ENCODE measurements around the gene FDXACB1. TPM values are rescaled to one million over a fixed set of nuclear protein-coding genes. Genes with fewer than 3 reads are reported as not detected.

The FDXACB1 gene
- total and polyA plus RNA-seq, 9 of the 15 experiments (the other 6 are each of a cell fraction or from before 2014, with no cell fraction given), result 3.2 to 7.5 (median 5.3) TPM

DNA sequence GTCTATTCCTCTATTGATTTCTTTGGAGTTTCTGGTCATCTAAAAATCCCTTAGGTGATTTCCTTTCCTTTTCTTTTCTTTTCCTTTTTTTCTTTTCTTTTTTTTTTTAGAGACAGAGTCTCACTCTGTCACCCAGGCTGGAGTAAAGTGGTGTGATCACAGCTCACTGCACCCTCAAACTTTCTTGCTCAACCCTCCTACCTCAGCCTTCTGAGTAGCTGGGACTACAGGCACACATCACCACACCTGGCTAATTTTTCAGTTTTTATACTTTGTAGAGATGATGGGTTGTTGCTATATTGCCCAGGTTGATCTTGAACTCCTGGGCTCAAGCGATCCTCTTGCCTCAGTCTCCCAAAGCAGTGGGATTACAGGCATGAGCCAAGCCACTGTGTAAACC lies 37.8 kb upstream of the FDXACB1 start:
- Histone ChIP-seq H3K79me2 (ENCODE audit: control insufficient read depth, insufficient read depth, low read length) (no peaks in the 10 kb centered on the region), H3K27ac (ENCODE audit: extremely low read depth, low read depth, low read length) (no peak overlapping the region), H3K4me3 (no peak overlapping the region), H3K9me1 (ENCODE audit: control insufficient read depth, insufficient read depth, low read length) (peaks cover 3% of the 10 kb centered on the region), H3K9ac (ENCODE audit: insufficient read depth in 1 of 2, low read depth in 2 of 2, low read length in 2 of 2) (no peak overlapping the region), H3K36me3 (ENCODE audit: control insufficient read depth, insufficient read depth, low read length) (no peaks in the 10 kb centered on the region), H3K27me3 (ENCODE audit: control insufficient read depth in 2 of 2, insufficient read depth in 2 of 2, low read length in 2 of 2) (no peaks in the 10 kb centered on the region), H2AFZ (ENCODE audit: low read depth, low read length) (no peak overlapping the region), H4K20me1 (replicated peaks; ENCODE audit: control insufficient read depth, insufficient read depth, low read length) (no peaks in the 10 kb centered on the region), H3K4me2 (ENCODE audit: insufficient read depth, low read length) (no peak overlapping the region), H3K9me3 (replicated peaks; ENCODE audit: control insufficient read depth, insufficient read depth, low read depth, low read length) (no peaks in the 10 kb centered on the region), H3K4me1 (replicated peaks in 1 of 2; ENCODE audit: control insufficient read depth in 2 of 2, insufficient read depth in 2 of 2, low read length in 2 of 2) (peaks cover 6 to 29% of the 10 kb centered on the region in 2 experiments; a peak in 4 of 5 replicates)
- FAIRE-seq (no peak), DNase-seq (ENCODE audit: extremely low read depth in 1 of 4, low spot score in 3 of 4) (no peak), ATAC-seq (no peak)
- CTCF ChIA-PET (ENCODE audit: low intra/inter-chr PET ratio), result no interaction called here
- BruUV-seq (replicated peaks), result no TSS peak
- intact Hi-C loops (cut with micrococcal nuclease), result no loop called here
- WGBS (ENCODE audit: insufficient coverage, low coverage, missing lambda C conversion rate), result 18% methylated on average over 1 of the region's 1 CpG
- in situ Hi-C loops (cut with MboI), result no loop called here
- POLR2A ChIA-PET, result interaction anchor here (1.1 kb wide), 1 partner anchor 9 kb away, joined by 4 read pairs; no protein-coding TSS in a partner anchor
- TF ChIP-seq, protein P1, sequence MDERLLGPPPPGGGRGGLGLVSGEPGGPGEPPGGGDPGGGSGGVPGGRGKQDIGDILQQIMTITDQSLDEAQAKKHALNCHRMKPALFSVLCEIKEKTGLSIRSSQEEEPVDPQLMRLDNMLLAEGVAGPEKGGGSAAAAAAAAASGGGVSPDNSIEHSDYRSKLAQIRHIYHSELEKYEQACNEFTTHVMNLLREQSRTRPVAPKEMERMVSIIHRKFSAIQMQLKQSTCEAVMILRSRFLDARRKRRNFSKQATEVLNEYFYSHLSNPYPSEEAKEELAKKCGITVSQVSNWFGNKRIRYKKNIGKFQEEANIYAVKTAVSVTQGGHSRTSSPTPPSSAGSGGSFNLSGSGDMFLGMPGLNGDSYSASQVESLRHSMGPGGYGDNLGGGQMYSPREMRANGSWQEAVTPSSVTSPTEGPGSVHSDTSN (CRISPR knock-in tag; IDR thresholded peaks at IDR 0.05; ENCODE audit: low read depth), result no peak
- TF ChIP-seq, protein P1 (tag; conservative IDR thresholded peaks at IDR 0.05; ENCODE audit: low read depth), result no peak

DNA sequence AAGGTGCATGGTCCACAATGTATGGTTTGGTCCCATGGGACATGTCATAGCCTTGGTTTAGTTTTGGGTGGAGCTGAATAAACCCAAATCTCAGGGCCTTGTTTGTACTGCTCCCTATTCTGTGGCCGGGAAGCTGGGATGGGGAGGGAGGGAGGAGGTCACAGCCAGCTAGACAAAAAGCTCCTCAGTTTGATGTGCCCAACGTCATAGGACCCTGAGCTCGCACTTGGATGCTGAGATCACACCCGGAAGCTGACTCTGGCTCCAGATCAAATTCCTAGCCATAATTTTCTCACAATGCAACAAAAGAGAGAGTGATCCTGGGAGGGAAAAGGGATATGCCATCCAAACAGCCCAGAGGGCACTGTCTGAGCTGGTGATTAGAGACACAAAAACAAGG lies 35.0 kb upstream of the FDXACB1 start:
- no peak overlapping the region for H3K4me2 ChIP-seq (ENCODE audit: insufficient read depth, low read length)
- POLR2A ChIA-PET, result interaction anchor here (0.5 to 0.6 kb wide), 2 partner anchors 26 to 372 kb away, joined by 3 to 5 read pairs; no protein-coding TSS in a partner anchor
- CTCF ChIA-PET (ENCODE audit: low intra/inter-chr PET ratio), result no interaction called here
- H3K79me2 ChIP-seq (ENCODE audit: control insufficient read depth, insufficient read depth, low read length), result no peaks in the 10 kb centered on the region
- intact Hi-C loops (cut with micrococcal nuclease) (loop anchor here (5.0 kb wide), 1 partner anchor 37 kb away; the partner anchor contains the start of genes CFAP68 and FDXACB1), in situ Hi-C loops (cut with MboI) (no loop called here)
- no peaks in the 10 kb centered on the region for H3K9me3 ChIP-seq (replicated peaks; ENCODE audit: control insufficient read depth, insufficient read depth, low read depth, low read length)
- peaks cover 34 to 40% of the 10 kb centered on the region in 2 experiments; a peak in 4 of 5 replicates for H3K4me1 ChIP-seq (replicated peaks in 1 of 2; ENCODE audit: control insufficient read depth in 2 of 2, insufficient read depth in 2 of 2, low read length in 2 of 2)
- 55% methylated on average over 3 of the region's 4 CpGs for WGBS (ENCODE audit: insufficient coverage, low coverage, missing lambda C conversion rate)
- H3K27me3 ChIP-seq (ENCODE audit: control insufficient read depth in 2 of 2, insufficient read depth in 2 of 2, low read length in 2 of 2), result no peaks in the 10 kb centered on the region
- H3K9ac ChIP-seq (ENCODE audit: insufficient read depth in 1 of 2, low read depth in 2 of 2, low read length in 2 of 2), result no peak overlapping the region
- BruUV-seq (replicated peaks), result no TSS peak
- no peak overlapping the region for H3K4me3 ChIP-seq
- peaks cover 3% of the 10 kb centered on the region for H3K9me1 ChIP-seq (ENCODE audit: control insufficient read depth, insufficient read depth, low read length)
- FAIRE-seq (no peak), ATAC-seq (no peak), DNase-seq (ENCODE audit: extremely low read depth in 1 of 4, low spot score in 3 of 4) (no peak)
- no peak overlapping the region for H3K27ac ChIP-seq (ENCODE audit: extremely low read depth, low read depth, low read length)
- H4K20me1 ChIP-seq (replicated peaks; ENCODE audit: control insufficient read depth, insufficient read depth, low read length), result no peaks in the 10 kb centered on the region
- no peak overlapping the region for H2AFZ ChIP-seq (ENCODE audit: low read depth, low read length)
- no peaks in the 10 kb centered on the region for H3K36me3 ChIP-seq (ENCODE audit: control insufficient read depth, insufficient read depth, low read length)
- TF ChIP-seq ATF6 (CRISPR knock-in tag; IDR thresholded peaks at IDR 0.05) (no peak), FUS (optimal IDR thresholded peaks at IDR 0.05; ENCODE audit: low read depth, low read length) (no peak), ZNF12 (CRISPR knock-in tag; IDR thresholded peaks at IDR 0.05) (no peak), ZNF41 (CRISPR knock-in tag; conservative IDR thresholded peaks at IDR 0.05) (no peak), HNRNPLL (IDR thresholded peaks at IDR 0.05; ENCODE audit: low read depth, low read length, poor library complexity, severe bottlenecking) (no peak), RAD51 (IDR thresholded peaks at IDR 0.05; ENCODE audit: borderline replicate concordance, low read depth) (no peak)
- TF ChIP-seq, protein P2, sequence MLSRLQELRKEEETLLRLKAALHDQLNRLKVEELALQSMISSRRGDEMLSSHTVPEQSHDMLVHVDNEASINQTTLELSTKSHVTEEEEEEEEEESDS (CRISPR knock-in tag; IDR thresholded peaks at IDR 0.05), result no peak

Measured in K562 (cell line).